CD4-positive, CD25-positive, alpha-beta regulatory T cell (primary cell): ENCODE measurements around the gene TMEM62. TPM values are rescaled to one million over a fixed set of nuclear protein-coding genes. Genes with fewer than 3 reads are reported as not detected.

Source experiments
- ATAC-seq, 2 donors: fragments of 150-1000 bp; cut with Tn5 transposase; one replicate each; pipeline ENCODE4 v1.10.0; 2021; ENCODE audit warnings: low read depth in 2 of 2, moderate number of reproducible peaks in 2 of 2, moderate library complexity in 1 of 2
- DNase-seq, 3 donors: peaks; one replicate each; pipeline versions ENCODE4 v3.0.0 to v3.0.0-alpha.2; 2012 to 2022; ENCODE audit warnings: mixed read lengths in 1 of 3
- H3K27ac ChIP-seq: one replicate; pipeline ENCODE4 v1.7.0; 2013; ENCODE audit warnings: mild to moderate bottlenecking, low read length; ENCODE audit not compliant: insufficient read depth, poor library complexity, severe bottlenecking
- H3K27me3 ChIP-seq: one replicate; pipeline ENCODE4 v1.7.0; 2013; ENCODE audit warnings: low read length; ENCODE audit not compliant: control insufficient read depth, insufficient read depth
- H3K36me3 ChIP-seq: one replicate; pipeline ENCODE4 v1.7.0; 2013; ENCODE audit warnings: mild to moderate bottlenecking, low read length, moderate library complexity; ENCODE audit not compliant: control insufficient read depth, insufficient read depth
- H3K4me1 ChIP-seq: 2 replicates; pipeline ENCODE4 v1.7.0; 2013; ENCODE audit warnings: mild to moderate bottlenecking, low read length; ENCODE audit not compliant: insufficient read depth, control insufficient read depth, poor library complexity, severe bottlenecking
- H3K4me3 ChIP-seq: one replicate; pipeline ENCODE4 v1.7.0; 2013; ENCODE audit warnings: low read depth, mild to moderate bottlenecking, low read length, moderate library complexity
- H3K9me3 ChIP-seq, 2 experiments: 1 replicate in 1 of 2; 2 replicates in 1 of 2; pipeline ENCODE4 v1.7.0; 2013; ENCODE audit warnings: low read length in 2 of 2, mild to moderate bottlenecking in 1 of 2, moderate library complexity in 1 of 2; ENCODE audit not compliant: control insufficient read depth in 2 of 2
- H3K27ac Mint-ChIP-seq, 3 donors: one replicate each; pipeline ENCODE4 v1.8.0; 2020 to 2022; ENCODE audit warnings: mild to moderate bottlenecking in 3 of 3, mixed read lengths in 3 of 3, moderate library complexity in 2 of 3
- H3K27me3 Mint-ChIP-seq: one replicate; pipeline ENCODE4 v1.8.0; 2022; ENCODE audit warnings: mild to moderate bottlenecking, mixed read lengths
- H3K36me3 Mint-ChIP-seq: one replicate; pipeline ENCODE4 v1.8.0; 2020; ENCODE audit warnings: mixed read lengths
- H3K4me1 Mint-ChIP-seq, 4 donors: one replicate each; pipeline ENCODE4 v1.8.0; 2020 to 2022; ENCODE audit warnings: mixed read lengths in 4 of 4, mild to moderate bottlenecking in 1 of 4
- H3K4me3 Mint-ChIP-seq, 4 donors: one replicate each; pipeline ENCODE4 v1.8.0; 2020 to 2022; ENCODE audit warnings: mild to moderate bottlenecking in 4 of 4, mixed read lengths in 4 of 4, moderate library complexity in 3 of 4
- H3K9me3 Mint-ChIP-seq, 7 donors: one replicate each; pipeline ENCODE4 v1.8.0; 2020 to 2022; ENCODE audit warnings: mixed read lengths in 7 of 7, mild to moderate bottlenecking in 3 of 7, moderate library complexity in 2 of 7
- polyA plus RNA-seq, 4 donors: library from polyadenylated mRNA; unstranded; fragments of 300-500 nt; fragmentation: Illumina TruSeq; gene quantifications; one replicate each; pipeline ENCODE4 v1.2.3, GENCODE V29; 2021
- total RNA-seq: library from RNA; stranded (reverse); gene quantifications from one replicate; pipeline ENCODE4 v1.2.3, GENCODE V29; 2022

The TMEM62 gene
- 30.0 TPM for total RNA-seq
- 10 to 100 TPM; 11.4 to 18.1 (median 14.2) TPM for polyA plus RNA-seq

GRCh38 chr15:43133430-43134156 is at the start of gene TMEM62:
TSS of gene TMEM62 (plus strand) at chr15:43133586. CDS start at chr15:43133803, 217 bp downstream.
- peaks cover 18% of the 10 kb centered on the region for H3K36me3 Mint-ChIP-seq
- DNase-seq (peak; percentile 52 to 80 (median 63)), ATAC-seq (peak; percentile 76 to 77)
- H3K4me3 Mint-ChIP-seq: peak within 1 kb of the TSS; percentile 94 to 99 (median 96)
- no peaks in the 10 kb centered on the region for H3K27me3 ChIP-seq
- H3K27me3 Mint-ChIP-seq: peaks cover 4% of the 10 kb centered on the region
- peaks cover 19% of the 10 kb centered on the region for H3K4me1 ChIP-seq
- H3K36me3 ChIP-seq: peaks cover 23% of the 10 kb centered on the region
- peaks cover 0 to 2% of the 10 kb centered on the region in 2 experiments for H3K9me3 ChIP-seq
- H3K4me1 Mint-ChIP-seq: peaks cover 19 to 42% (median 21%) of the 10 kb centered on the region in 4 donors
- peak within 1 kb of the TSS; percentile 53 to 97 (median 95) for H3K27ac Mint-ChIP-seq
- H3K27ac ChIP-seq: peak within 1 kb of the TSS; percentile 78
- H3K4me3 ChIP-seq: peak within 1 kb of the TSS; percentile 94
- peaks cover 0 to 7% (median 0%) of the 10 kb centered on the region in 7 donors for H3K9me3 Mint-ChIP-seq

- Histone ChIP-seq H3K36me3 (peaks cover 40% of the 10 kb centered on the region), H3K27ac (no peak overlapping the region), H3K4me1 (no peaks in the 10 kb centered on the region), H3K9me3 (no peaks in the 10 kb centered on the region), H3K27me3 (no peaks in the 10 kb centered on the region), H3K4me3 (no peak overlapping the region)
- no peak for ATAC-seq
- Mint-ChIP-seq H3K4me3 (no peak overlapping the region), H3K4me1 (peaks cover 23 to 47% (median 33%) of the 10 kb centered on the region in 4 donors), H3K27ac (peak overlapping the region in 2 of 3 donors; percentile 1 to 24), H3K9me3 (no peaks in the 10 kb centered on the region), H3K27me3 (no peaks in the 10 kb centered on the region), H3K36me3 (peaks cover 28% of the 10 kb centered on the region)
- no peak for DNase-seq
These were observed 47.5 kb upstream of the TMEM62 start for GRCh38 chr15:43085921-43086320.

- no peak for ATAC-seq
- H3K4me1 Mint-ChIP-seq: peaks cover 23 to 47% (median 33%) of the 10 kb centered on the region in 4 donors
- no peak for DNase-seq
- H3K4me1 ChIP-seq: no peaks in the 10 kb centered on the region
- no peak overlapping the region for H3K27ac ChIP-seq
- H3K27ac Mint-ChIP-seq: peak overlapping the region; percentile 24 to 58 (median 34)
- no peaks in the 10 kb centered on the region for H3K27me3 Mint-ChIP-seq
- peaks cover 36% of the 10 kb centered on the region for H3K36me3 ChIP-seq
- H3K36me3 Mint-ChIP-seq: peaks cover 28% of the 10 kb centered on the region
- H3K9me3 ChIP-seq: no peaks in the 10 kb centered on the region
- no peak overlapping the region for H3K4me3 Mint-ChIP-seq
- no peaks in the 10 kb centered on the region for H3K9me3 Mint-ChIP-seq
- no peaks in the 10 kb centered on the region for H3K27me3 ChIP-seq
- H3K4me3 ChIP-seq: no peak overlapping the region
These were observed 46.8 kb upstream of the TMEM62 start for GRCh38 chr15:43086551-43086950.

- ATAC-seq (no peak), DNase-seq (no peak)
- no peak overlapping the region for H3K4me3 ChIP-seq
- peaks cover 10% of the 10 kb centered on the region for H3K36me3 ChIP-seq
- Mint-ChIP-seq H3K36me3 (peaks cover 26% of the 10 kb centered on the region), H3K4me1 (peaks cover 28 to 57% (median 46%) of the 10 kb centered on the region in 4 donors), H3K9me3 (no peaks in the 10 kb centered on the region), H3K4me3 (peak overlapping the region in 1 of 4 donors; percentile 52), H3K27me3 (no peaks in the 10 kb centered on the region), H3K27ac (peak overlapping the region in 1 of 3 donors; percentile 89)
- H3K9me3 ChIP-seq: no peaks in the 10 kb centered on the region
- H3K4me1 ChIP-seq: no peaks in the 10 kb centered on the region
- no peak overlapping the region for H3K27ac ChIP-seq
- no peaks in the 10 kb centered on the region for H3K27me3 ChIP-seq
These were observed 41.5 kb upstream of the TMEM62 start for GRCh38 chr15:43091859-43092258.

GRCh38 chr15:43093026-43093425 is 40.4 kb upstream of the TMEM62 start:
- no peak for DNase-seq
- Mint-ChIP-seq H3K4me1 (peaks cover 25 to 62% (median 50%) of the 10 kb centered on the region in 4 donors), H3K27ac (no peak overlapping the region), H3K9me3 (no peaks in the 10 kb centered on the region), H3K4me3 (no peak overlapping the region), H3K27me3 (no peaks in the 10 kb centered on the region), H3K36me3 (peaks cover 32% of the 10 kb centered on the region)
- no peak overlapping the region for H3K27ac ChIP-seq
- no peaks in the 10 kb centered on the region for H3K9me3 ChIP-seq
- ATAC-seq: no peak
- H3K27me3 ChIP-seq: no peaks in the 10 kb centered on the region
- peaks cover 10% of the 10 kb centered on the region for H3K36me3 ChIP-seq
- no peaks in the 10 kb centered on the region for H3K4me1 ChIP-seq
- no peak overlapping the region for H3K4me3 ChIP-seq

- Histone ChIP-seq H3K36me3 (peaks cover 10% of the 10 kb centered on the region), H3K4me1 (no peaks in the 10 kb centered on the region), H3K4me3 (no peak overlapping the region), H3K9me3 (no peaks in the 10 kb centered on the region), H3K27me3 (no peaks in the 10 kb centered on the region), H3K27ac (no peak overlapping the region)
- Mint-ChIP-seq H3K4me1 (peaks cover 26 to 66% (median 55%) of the 10 kb centered on the region in 4 donors), H3K27ac (peak overlapping the region in 2 of 3 donors; percentile 2 to 5), H3K9me3 (no peaks in the 10 kb centered on the region), H3K36me3 (peaks cover 33% of the 10 kb centered on the region), H3K27me3 (no peaks in the 10 kb centered on the region), H3K4me3 (no peak overlapping the region)
- ATAC-seq (no peak), DNase-seq (no peak)
These were observed 38.9 kb upstream of the TMEM62 start for GRCh38 chr15:43094416-43095030.

GRCh38 chr15:43095243-43095642 is 38.1 kb upstream of the TMEM62 start:
- no peaks in the 10 kb centered on the region for H3K4me1 ChIP-seq
- peaks cover 38% of the 10 kb centered on the region for H3K36me3 Mint-ChIP-seq
- H3K9me3 Mint-ChIP-seq: no peaks in the 10 kb centered on the region
- no peaks in the 10 kb centered on the region for H3K27me3 ChIP-seq
- no peak overlapping the region for H3K4me3 Mint-ChIP-seq
- no peak overlapping the region for H3K27ac ChIP-seq
- ATAC-seq: no peak
- DNase-seq: no peak
- peaks cover 14% of the 10 kb centered on the region for H3K36me3 ChIP-seq
- H3K4me3 ChIP-seq: no peak overlapping the region
- H3K4me1 Mint-ChIP-seq: peaks cover 27 to 66% (median 56%) of the 10 kb centered on the region in 4 donors
- no peaks in the 10 kb centered on the region for H3K9me3 ChIP-seq
- peak overlapping the region in 2 of 3 donors; percentile 2 to 5 for H3K27ac Mint-ChIP-seq
- no peaks in the 10 kb centered on the region for H3K27me3 Mint-ChIP-seq
